ENCODE data around the gene DNM3.

GRCh38 chr1:172168597-172168872 is 327.2 kb downstream of the DNM3 start:
- TF ChIP-seq EP300 (IDR thresholded peaks at IDR 0.05; ENCODE audit: borderline replicate concordance in 1 of 2, low read depth in 1 of 2, low read length in 1 of 2) (no peak), EZH2phosphoT487 (IDR thresholded peaks at IDR 0.05; ENCODE audit: borderline replicate concordance, low read depth) (no peak)
- TF ChIP-seq, protein P1, sequence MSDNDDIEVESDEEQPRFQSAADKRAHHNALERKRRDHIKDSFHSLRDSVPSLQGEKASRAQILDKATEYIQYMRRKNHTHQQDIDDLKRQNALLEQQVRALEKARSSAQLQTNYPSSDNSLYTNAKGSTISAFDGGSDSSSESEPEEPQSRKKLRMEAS (IDR thresholded peaks at IDR 0.05; ENCODE audit: low read depth): no peak
